Upper lobe of left lung (tissue), 4 donors: Measurements from ENCODE around the gene MAGI2.

ENCODE experiments used
- POLR2A ChIP-seq, 4 donors: fragments of 450-650 bp; IDR thresholded peaks; one replicate each; pipeline ENCODE4 v1.5.1; 2016 to 2017; ENCODE audit warnings: antibody characterized with exemption in 4 of 4, mild to moderate bottlenecking in 2 of 4
- POLR2AphosphoS5 ChIP-seq, 2 donors: sonication (generic); formaldehyde crosslinking; IDR thresholded peaks; one replicate each; pipeline ENCODE4 v1.5.1; 2017; ENCODE audit warnings: antibody characterized with exemption in 2 of 2
- TF ChIP-seq, protein P1 (sequence below), 6 experiments: fragments of 450-650 bp in 4 of 6; fragments of 200-600 bp in 2 of 6; sonication (generic) in 2 of 6; IDR thresholded peaks; one replicate each; pipeline ENCODE4 v1.5.1; 2016 to 2019; ENCODE audit warnings: antibody characterized with exemption in 6 of 6

DNA sequence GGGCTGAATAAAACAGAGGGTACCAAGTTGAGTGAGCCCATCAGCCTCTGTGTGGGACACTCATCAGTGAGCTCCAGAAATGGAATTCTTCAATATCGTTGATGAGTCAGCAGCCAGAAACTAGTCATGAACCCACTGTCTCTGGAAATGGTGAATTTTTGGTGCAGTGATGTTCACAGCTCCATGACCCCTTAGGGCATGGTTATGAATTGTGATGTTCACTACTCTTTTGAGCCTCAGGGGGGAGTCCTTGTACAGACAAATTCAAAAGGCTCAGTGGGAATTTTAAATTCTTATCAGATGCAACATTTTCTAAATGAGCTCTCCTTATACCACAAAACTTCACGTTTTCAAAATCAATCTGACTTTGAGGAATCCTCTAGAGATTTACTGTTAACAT is 1319.2 kb downstream of the MAGI2 start:
- TF ChIP-seq POLR2A (IDR thresholded peaks at IDR 0.05): no peak
- TF ChIP-seq, protein P1, sequence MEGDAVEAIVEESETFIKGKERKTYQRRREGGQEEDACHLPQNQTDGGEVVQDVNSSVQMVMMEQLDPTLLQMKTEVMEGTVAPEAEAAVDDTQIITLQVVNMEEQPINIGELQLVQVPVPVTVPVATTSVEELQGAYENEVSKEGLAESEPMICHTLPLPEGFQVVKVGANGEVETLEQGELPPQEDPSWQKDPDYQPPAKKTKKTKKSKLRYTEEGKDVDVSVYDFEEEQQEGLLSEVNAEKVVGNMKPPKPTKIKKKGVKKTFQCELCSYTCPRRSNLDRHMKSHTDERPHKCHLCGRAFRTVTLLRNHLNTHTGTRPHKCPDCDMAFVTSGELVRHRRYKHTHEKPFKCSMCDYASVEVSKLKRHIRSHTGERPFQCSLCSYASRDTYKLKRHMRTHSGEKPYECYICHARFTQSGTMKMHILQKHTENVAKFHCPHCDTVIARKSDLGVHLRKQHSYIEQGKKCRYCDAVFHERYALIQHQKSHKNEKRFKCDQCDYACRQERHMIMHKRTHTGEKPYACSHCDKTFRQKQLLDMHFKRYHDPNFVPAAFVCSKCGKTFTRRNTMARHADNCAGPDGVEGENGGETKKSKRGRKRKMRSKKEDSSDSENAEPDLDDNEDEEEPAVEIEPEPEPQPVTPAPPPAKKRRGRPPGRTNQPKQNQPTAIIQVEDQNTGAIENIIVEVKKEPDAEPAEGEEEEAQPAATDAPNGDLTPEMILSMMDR (IDR thresholded peaks at IDR 0.05): peak in 3 of 6 experiments; percentile 20 to 48 (median 32)
- TF ChIP-seq POLR2AphosphoS5 (IDR thresholded peaks at IDR 0.05): no peak
